ENCODE data around the gene HIP1R.

The HIP1R gene

DNA sequence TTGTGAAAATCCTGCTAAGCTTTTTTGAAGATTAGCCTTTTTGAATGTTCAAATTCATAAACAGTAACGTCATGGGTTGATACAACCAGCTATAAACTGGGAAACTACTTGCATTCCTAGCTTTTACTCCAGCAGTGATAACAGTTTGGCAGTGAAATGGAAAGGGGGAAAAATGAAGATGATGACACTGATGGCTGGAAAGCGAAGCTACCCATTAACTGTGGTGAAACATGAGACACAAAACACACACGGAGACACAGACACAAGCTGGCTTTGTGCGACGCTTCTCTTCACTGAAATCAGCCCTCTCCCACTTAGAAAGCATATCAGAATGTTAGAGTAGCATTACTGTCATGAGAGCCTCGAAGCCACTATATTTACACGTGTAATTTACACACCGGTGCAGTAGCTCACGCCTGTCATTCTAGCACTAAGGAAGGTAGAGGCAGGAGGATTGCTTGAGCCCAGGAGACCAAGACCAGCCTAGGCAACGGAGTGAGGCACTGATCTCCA lies 45.0 kb downstream of the HIP1R start:
- TF ChIP-seq SUZ12 (IDR thresholded peaks at IDR 0.05), result no peak
- TF ChIP-seq BHLHE40 (IDR thresholded peaks at IDR 0.05; ENCODE audit: borderline replicate concordance), result no peak
- no peak for TF ChIP-seq ARNT (IDR thresholded peaks at IDR 0.05)
- TF ChIP-seq, protein P1, sequence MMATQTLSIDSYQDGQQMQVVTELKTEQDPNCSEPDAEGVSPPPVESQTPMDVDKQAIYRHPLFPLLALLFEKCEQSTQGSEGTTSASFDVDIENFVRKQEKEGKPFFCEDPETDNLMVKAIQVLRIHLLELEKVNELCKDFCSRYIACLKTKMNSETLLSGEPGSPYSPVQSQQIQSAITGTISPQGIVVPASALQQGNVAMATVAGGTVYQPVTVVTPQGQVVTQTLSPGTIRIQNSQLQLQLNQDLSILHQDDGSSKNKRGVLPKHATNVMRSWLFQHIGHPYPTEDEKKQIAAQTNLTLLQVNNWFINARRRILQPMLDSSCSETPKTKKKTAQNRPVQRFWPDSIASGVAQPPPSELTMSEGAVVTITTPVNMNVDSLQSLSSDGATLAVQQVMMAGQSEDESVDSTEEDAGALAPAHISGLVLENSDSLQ (IDR thresholded peaks at IDR 0.05), result no peak
- TF ChIP-seq L3MBTL2 (conservative IDR thresholded peaks at IDR 0.05), result no peak; the same call in 1 of the 2 replicates
- no peak for TF ChIP-seq FOXM1 (IDR thresholded peaks at IDR 0.05; ENCODE audit: borderline replicate concordance)
- TF ChIP-seq LEF1 (IDR thresholded peaks at IDR 0.05; ENCODE audit: borderline replicate concordance), result no peak
- no peak for TF ChIP-seq ZNF384 (IDR thresholded peaks at IDR 0.05)
- no peak for TF ChIP-seq FOXK2 (IDR thresholded peaks at IDR 0.05)
- ChIA-PET POLR2A (interaction anchor here (0.9 to 1.1 kb wide), 3 partner anchors 14 to 353 kb away, joined by 3 read pairs; partner anchors contain the start of genes MPHOSPH9 and MTRFR), CTCF (interaction anchor here (1.0 to 1.2 kb wide), 4 partner anchors 8 to 86 kb away, joined by 4 to 6 read pairs (median 4); no protein-coding TSS in a partner anchor)
- DNase-seq (ENCODE audit: extremely low spot score), result no peak

DNA sequence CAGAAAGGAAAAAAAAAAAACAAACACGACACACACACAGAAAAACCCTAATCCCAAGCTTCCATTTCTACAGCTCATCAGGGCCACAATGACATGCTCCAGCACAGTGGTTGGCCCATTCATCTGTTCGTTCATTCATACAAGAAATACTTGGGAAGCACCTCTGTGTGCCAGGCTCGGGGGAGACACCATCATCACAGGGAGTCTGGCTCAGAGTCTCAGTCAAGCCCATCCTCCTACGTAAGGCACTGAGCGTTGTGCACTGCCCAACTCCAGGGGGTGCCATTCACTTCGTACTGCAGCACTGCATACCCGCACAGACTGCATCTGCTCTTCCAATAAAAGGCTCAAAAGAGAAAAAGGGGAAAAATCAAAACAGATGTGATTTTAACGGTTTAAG lies 45.4 kb downstream of the HIP1R start:
- ChIA-PET POLR2A (interaction anchor here (0.9 to 1.1 kb wide), 3 partner anchors 14 to 352 kb away, joined by 3 read pairs; partner anchors contain the start of genes MPHOSPH9 and MTRFR), CTCF (interaction anchor here (1.0 to 1.2 kb wide), 3 partner anchors 9 to 87 kb away, joined by 4 to 6 read pairs (median 4); no protein-coding TSS in a partner anchor)
- TF ChIP-seq CTBP1 (IDR thresholded peaks at IDR 0.05; ENCODE audit: borderline replicate concordance) (no peak), ELF4 (IDR thresholded peaks at IDR 0.05) (no peak), HDGF (IDR thresholded peaks at IDR 0.05; ENCODE audit: borderline replicate concordance) (no peak), ZNF384 (IDR thresholded peaks at IDR 0.05) (0 out of 2 replicates have a peak, but pooled peaks have one; percentile 19)
- peak; percentile 65 for DNase-seq (ENCODE audit: extremely low spot score)

DNA sequence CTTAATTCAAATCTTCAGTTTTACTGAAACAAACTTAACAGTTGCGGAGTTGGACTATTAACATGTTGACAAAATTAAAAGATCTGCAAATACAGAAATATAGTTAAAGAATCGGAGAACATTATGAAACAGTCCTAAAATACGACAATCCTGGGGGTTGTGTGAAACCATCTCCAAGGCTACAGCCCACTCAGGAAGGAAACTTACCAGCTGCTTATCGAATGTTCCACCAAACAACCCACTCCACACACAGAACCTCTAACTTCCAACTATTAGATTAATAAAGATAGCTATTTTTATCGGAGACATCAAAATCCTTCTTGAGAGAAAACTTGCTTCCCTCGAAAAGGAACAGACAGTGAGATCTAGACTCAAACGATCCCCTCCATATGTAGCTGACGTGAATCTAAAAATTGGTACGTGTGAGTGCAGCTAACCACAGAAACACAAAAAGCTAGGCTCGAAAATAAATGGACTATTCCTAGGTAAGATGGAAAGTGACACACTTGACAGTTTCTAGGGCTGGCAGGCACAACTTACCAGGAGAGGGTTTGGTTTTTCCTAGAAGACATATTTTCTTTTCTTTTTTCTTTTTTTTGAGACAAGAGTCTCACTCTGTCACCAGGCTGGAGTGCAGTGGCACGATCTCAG lies 47.8 kb downstream of the HIP1R start:
- TF ChIP-seq L3MBTL2 (conservative IDR thresholded peaks at IDR 0.05), result no peak
- no peak for TF ChIP-seq SUZ12 (IDR thresholded peaks at IDR 0.05)
- TF ChIP-seq FOXK2 (IDR thresholded peaks at IDR 0.05), result no peak
- TF ChIP-seq ZNF384 (IDR thresholded peaks at IDR 0.05), result no peak
- TF ChIP-seq SP1 (IDR thresholded peaks at IDR 0.05), result no peak
- no peak for TF ChIP-seq BHLHE40 (IDR thresholded peaks at IDR 0.05; ENCODE audit: borderline replicate concordance)
- TF ChIP-seq TARDBP (IDR thresholded peaks at IDR 0.05), result no peak
- TF ChIP-seq ARNT (IDR thresholded peaks at IDR 0.05), result no peak
- TF ChIP-seq, protein P1 (IDR thresholded peaks at IDR 0.05), result no peak
- no peak for TF ChIP-seq CTBP1 (IDR thresholded peaks at IDR 0.05; ENCODE audit: borderline replicate concordance)
- no peak for TF ChIP-seq HDGF (IDR thresholded peaks at IDR 0.05; ENCODE audit: borderline replicate concordance)
- no peak for TF ChIP-seq LEF1 (IDR thresholded peaks at IDR 0.05; ENCODE audit: borderline replicate concordance)
- TF ChIP-seq ELF4 (IDR thresholded peaks at IDR 0.05), result no peak
- ChIA-PET POLR2A (no interaction called here), CTCF (interaction anchor here (0.9 kb wide), 1 partner anchor 245 kb away, joined by 3 read pairs; no protein-coding TSS in a partner anchor)
- DNase-seq (ENCODE audit: extremely low spot score), result no peak

DNA sequence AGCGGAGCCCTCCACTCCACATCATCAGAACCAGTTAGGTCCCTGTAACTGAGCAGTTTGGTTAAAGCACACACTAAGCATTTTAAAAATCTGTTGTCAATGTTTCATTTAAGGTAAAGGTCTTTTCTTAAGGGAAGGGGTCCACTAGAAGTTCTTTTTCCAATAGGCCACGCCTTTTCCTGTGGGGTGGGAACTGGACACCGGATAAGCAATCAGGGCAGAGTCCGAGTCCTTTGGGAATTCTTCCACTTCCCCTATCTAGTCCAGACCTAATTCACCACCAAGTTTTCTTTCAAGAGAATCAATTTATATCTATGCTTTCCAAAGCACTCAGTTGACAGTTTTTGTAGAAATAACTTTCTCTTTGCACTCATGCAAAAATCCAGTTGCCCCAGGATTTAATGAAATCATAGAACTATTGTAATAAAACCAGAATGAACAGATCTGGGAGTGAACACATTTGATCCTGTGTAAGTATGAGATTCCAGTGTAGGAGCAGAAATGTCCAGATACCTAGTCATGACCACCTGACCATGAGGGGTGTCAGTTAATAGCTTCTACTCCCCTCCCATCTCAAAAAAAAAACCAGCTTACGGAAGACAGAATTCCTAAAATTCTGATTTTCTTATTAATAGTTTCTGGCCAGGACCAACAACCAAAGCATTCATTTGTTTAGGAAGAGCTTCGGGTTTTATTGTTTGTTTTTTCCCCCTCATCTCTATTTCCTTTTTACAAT lies 49.0 kb downstream of the HIP1R start:
- POLR2A ChIA-PET, result no interaction called here
- DNase-seq (ENCODE audit: extremely low spot score), result no peak
- TF ChIP-seq FOXK2 (IDR thresholded peaks at IDR 0.05) (no peak), ELF4 (IDR thresholded peaks at IDR 0.05) (no peak), SUZ12 (IDR thresholded peaks at IDR 0.05) (no peak), SP1 (IDR thresholded peaks at IDR 0.05) (no peak), ZNF384 (IDR thresholded peaks at IDR 0.05) (no peak)
- CTCF ChIA-PET, result no interaction called here

DNA sequence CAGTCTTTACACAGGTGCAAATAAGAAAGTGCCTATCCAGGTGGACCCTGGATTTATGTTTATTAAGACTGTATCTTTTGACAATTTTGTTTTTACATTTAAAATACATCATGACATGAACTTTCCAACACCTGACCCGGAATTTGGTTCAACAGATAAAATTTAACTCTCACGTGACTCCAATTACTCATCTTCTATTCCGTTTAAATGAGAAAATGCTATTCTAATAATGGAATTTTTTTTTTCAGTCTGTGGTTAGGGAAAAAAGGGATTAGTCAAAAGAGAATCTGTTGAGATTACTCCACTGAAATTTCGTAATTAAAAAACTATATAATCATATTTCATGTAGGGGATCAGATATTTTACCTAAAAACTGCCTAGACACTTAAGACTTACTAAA lies 49.6 kb downstream of the HIP1R start:
- TF ChIP-seq ZNF384 (IDR thresholded peaks at IDR 0.05) (no peak), FOXK2 (IDR thresholded peaks at IDR 0.05) (no peak), NFRKB (IDR thresholded peaks at IDR 0.05) (no peak), FOXA1 (IDR thresholded peaks at IDR 0.05) (no peak), FOXM1 (IDR thresholded peaks at IDR 0.05; ENCODE audit: borderline replicate concordance) (no peak), ELF4 (IDR thresholded peaks at IDR 0.05) (no peak), HDGF (IDR thresholded peaks at IDR 0.05; ENCODE audit: borderline replicate concordance) (no peak), ARNT (IDR thresholded peaks at IDR 0.05) (no peak)
- TF ChIP-seq, protein P1 (IDR thresholded peaks at IDR 0.05), result no peak
- ChIA-PET CTCF (no interaction called here), POLR2A (no interaction called here)
- DNase-seq (ENCODE audit: extremely low spot score), result no peak

DNA sequence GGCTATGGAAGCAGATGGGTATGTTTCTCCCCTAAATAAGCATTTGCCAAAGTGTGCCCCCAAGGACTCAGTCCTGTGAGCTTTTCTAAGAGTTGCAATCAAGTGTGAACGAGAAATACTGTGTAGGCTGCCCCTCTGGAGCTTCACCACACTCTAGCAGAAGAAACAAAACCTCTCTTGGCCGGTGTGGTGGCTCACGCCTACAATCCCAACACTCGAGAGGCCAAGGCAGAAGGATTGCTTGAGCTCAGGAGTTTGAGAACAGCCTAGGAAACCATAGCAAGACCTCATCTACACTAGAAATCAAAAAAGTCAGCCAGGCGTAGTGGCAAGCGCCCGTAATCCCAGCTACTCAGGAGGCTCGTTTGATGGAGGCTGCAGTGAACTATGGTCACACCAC lies 50.9 kb downstream of the HIP1R start:
- POLR2A ChIA-PET, result interaction anchor here (1.6 kb wide), 1 partner anchor 347 kb away, joined by 5 read pairs; the partner anchor contains the start of gene MPHOSPH9
- TF ChIP-seq ZNF384 (IDR thresholded peaks at IDR 0.05) (no peak), HDGF (IDR thresholded peaks at IDR 0.05; ENCODE audit: borderline replicate concordance) (no peak), FOXM1 (IDR thresholded peaks at IDR 0.05; ENCODE audit: borderline replicate concordance) (no peak), FOXK2 (IDR thresholded peaks at IDR 0.05) (no peak), SP1 (IDR thresholded peaks at IDR 0.05) (no peak), CTBP1 (IDR thresholded peaks at IDR 0.05; ENCODE audit: borderline replicate concordance) (no peak), TARDBP (IDR thresholded peaks at IDR 0.05) (no peak), LEF1 (IDR thresholded peaks at IDR 0.05; ENCODE audit: borderline replicate concordance) (no peak), BHLHE40 (IDR thresholded peaks at IDR 0.05; ENCODE audit: borderline replicate concordance) (no peak), SUZ12 (IDR thresholded peaks at IDR 0.05) (no peak), FOXA1 (IDR thresholded peaks at IDR 0.05) (no peak)
- TF ChIP-seq, protein P1 (IDR thresholded peaks at IDR 0.05), result no peak
- CTCF ChIA-PET, result no interaction called here
- no peak for DNase-seq (ENCODE audit: extremely low spot score)
